ENCODE data around the gene FAM13A.
"Not testable (repeated sequence)": the region's sequence is repeated elsewhere in the genome, so short reads cannot be mapped to it uniquely, and the experiment has no call there.

The FAM13A gene

DNA sequence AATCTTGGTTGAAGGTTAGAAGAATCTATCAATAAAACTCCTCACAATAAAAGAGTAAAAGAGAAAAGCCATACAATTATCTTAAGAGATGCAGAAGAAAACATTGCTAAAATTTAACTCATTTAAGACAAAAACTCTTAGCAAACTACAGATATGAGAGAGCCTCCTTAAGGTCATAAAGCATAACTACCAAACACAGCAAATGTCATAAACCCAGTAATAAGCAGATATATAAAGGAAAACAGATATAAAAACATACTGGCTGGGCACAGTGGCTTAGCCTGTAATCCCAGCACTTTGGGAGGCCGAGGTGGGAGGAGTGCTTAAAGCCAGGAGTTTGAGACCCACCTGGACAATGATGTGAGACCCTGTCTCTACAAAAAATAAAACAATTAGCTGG is 165.3 kb downstream of the FAM13A start:
- DNase-seq = no peak

DNA sequence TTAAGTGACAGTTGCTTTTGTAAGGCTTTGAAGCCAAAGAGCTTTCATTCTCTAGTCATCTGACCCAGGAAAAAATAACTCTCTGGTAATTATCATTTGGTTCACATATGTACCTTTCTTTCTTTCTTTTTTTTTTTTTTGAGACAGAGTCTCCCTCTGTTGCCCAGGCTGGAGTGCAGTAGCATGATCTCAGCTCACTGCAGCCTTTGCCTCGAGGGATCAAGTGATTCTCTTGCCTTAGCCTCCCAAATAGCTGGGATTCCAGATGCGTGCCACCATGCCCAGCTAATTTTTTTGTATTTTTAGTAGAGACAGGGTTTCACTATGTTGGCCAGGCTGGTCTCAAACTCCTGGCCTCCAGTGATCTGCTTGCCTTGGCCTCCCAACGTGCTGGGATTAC is 169.6 kb downstream of the FAM13A start:
- not testable (repeated sequence) for DNase-seq

DNA sequence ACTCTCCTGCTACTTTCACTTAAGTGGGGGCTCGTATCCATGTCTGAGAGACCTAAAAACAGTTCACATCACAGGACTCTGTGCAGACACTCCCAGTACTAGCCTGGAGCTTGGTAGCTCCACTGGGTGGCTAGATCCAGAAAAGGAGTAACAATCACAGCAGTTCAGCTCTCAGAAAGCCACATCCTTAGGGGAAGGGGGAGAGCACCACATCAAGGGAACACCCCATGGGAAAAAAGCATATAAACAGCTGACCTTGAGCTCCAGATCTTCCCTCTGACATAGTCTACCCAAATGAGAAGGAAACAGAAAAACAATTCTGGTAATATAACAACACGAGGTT is 175.8 kb downstream of the FAM13A start:
- DNase-seq = no peak

DNA sequence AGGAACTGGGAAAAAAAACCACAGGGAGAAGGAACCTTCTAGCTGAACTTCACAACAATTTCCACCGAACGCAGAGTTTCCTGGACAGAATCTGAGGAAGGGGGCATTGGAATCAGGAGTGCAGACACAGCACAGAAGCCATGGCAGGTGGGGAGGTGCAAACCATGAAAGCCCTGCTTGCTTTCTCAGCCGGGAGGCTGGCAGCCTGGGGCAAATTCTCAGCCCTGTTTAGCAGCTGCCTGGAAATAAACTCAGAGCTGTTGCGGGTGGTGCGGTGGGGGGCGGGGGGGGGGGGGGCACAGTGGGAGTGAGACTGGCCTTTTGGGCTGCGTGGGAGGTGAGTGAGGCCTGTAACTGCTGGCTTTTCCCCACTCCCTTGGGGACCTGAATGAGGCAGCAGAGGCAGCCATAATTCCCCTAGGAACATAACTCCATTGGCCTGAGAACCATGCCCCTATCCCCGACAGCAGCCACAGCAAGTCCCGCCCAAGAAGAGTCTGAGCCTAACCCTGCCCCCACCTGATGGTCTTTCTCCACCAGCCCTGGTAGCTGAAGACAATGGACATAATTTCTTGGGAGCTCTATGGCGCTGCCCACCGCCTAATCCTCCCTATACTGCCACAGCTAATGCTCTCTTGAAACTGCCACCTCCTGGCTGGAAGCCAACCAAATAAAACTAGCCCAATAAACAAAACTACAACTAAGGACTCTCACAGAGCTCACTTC is 176.3 kb downstream of the FAM13A start:
- no peak for DNase-seq

- no peak for DNase-seq
Measured at GRCh38 chr4:88879991-88880390, 177.0 kb downstream of the FAM13A start.

- no peak for DNase-seq
Measured at GRCh38 chr4:88878642-88879041, 178.3 kb downstream of the FAM13A start.

- no peak for DNase-seq
Measured at GRCh38 chr4:88870428-88870827, 186.6 kb downstream of the FAM13A start.

- no peak for DNase-seq
Measured at GRCh38 chr4:88868510-88868909, 188.5 kb downstream of the FAM13A start.

DNA sequence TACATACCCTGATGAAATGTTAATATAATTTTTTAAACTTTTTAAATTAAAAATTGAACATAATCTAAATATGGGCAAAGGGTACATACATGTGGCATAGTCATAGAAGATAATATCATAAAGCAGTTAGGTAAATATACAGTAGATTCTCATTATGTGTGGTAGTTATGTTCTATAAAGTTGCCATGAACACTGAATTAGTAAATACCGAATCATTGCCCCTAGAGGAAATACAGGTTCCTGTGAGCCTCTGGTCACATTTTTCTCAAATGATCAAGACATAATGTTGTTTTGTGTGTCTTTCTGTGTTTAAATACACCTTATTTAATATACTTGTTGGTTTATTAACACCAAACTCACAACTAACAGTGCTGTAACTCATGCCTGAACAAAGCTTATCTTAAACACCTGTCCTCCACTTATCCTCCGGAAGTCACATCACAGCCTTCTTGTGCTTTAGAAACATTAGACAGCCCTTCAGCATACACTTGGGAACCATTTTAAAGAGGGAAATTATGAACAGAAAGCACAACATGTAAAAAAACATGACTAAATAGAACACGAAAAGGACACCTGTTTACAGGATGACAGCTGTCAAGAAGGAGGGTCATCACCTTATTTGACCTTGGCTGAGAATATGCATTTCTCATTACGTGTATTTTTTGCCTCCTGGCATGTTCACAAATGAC is 190.0 kb downstream of the FAM13A start:
- no peak for DNase-seq

DNA sequence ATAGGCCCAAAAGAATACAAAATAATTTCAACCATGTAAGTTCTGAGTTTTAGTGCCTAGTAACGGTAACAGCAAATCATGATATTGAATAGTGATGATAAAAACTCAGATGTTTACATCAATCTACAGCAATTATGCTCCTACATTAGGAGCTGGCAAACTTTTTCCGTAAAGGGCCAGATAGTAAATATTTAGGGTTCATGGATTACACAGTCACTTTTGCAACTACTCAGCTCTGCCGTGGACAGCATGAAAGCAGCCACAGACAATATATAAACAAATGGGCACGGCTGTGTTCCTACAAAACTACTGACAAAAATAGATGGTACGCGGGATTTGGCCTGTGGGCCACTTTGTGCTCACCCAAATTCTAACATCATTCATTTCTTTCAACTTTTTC is 191.5 kb downstream of the FAM13A start:
- no peak for DNase-seq

- DNase-seq = no peak
Measured at GRCh38 chr4:88865046-88865445, 191.9 kb downstream of the FAM13A start.

GRCh38 chr4:88860586-88860985 is 196.4 kb downstream of the FAM13A start:
- DNase-seq = no peak

DNA sequence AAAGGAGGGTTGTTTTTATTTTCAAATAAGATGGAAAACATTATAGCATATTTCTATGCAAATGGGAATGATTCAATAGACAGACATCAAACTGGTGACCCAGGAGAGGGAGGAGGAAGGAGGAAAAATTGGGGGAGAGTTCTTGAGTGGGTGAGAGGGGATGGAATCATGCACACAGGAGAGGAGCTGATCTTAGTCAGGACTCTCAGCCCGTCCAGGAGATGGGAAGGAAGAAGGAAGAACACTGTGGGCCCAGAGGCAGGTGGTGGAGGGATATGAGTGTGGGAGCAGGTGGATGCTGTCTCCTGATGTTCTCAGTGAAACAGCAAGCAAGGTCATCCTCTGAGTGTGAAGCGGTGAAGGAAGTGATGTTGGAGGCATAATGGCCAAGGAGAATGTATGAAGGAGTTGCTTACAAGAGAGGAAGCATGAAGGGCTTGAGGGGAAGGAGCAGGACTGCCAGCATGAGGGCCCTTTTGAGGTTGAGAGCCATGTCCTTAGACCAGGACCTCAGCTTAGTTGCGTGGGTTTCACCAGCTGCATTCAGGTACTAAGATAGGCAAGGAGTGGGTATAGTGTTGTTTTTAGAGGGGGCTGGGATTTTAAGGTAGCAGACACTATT is 197.7 kb downstream of the FAM13A start:
- DNase-seq = no peak

- DNase-seq = no peak
Measured at GRCh38 chr4:88858752-88859151, 198.2 kb downstream of the FAM13A start.

DNA sequence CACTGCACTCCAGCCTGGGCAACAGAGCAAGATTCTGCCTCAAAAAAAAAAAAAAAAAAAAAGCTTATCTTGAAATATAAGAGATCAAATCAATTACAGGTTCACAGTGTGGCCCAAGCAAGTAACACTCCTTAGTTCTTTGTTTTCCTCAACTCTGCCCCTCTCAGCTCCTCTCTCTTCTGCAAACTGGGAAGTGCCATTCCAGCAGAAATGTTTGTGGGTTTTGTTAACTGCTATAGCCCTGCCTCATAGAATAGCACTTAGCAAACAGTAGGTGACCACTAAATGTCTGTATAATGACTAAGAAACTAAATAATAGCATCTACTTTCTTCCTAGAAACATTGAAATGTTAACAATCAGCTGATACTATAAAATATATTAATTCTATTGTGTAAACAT is 199.4 kb downstream of the FAM13A start:
- no peak for DNase-seq

DNA sequence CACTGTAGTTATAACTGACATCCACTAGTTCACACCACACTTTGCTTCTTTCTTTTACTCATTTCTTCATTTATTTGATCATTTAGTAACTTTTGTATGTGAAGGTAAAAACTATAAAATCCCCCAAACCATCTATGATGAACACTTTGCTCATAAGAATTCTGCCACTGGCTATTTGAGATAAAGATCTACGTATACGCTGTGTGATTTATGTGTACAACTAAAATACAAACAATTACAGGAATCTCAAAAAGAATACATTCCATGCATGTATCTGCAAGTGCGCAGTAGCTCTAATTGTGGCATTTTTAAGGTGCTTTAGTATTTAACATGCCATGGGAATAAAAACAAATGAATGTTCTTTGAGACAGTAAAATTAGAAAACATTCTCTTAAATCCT is 202.5 kb downstream of the FAM13A start:
- no peak for DNase-seq

- not testable (repeated sequence) for DNase-seq
Measured at GRCh38 chr4:88853583-88853982, 203.4 kb downstream of the FAM13A start.

- DNase-seq = no peak
Measured at GRCh38 chr4:88846206-88846790, 210.7 kb downstream of the FAM13A start.

- DNase-seq = no peak
Measured at GRCh38 chr4:88843067-88843685, 213.8 kb downstream of the FAM13A start.

GRCh38 chr4:88841635-88842034 is 215.3 kb downstream of the FAM13A start:
- no peak for DNase-seq

GRCh38 chr4:88836216-88836615 is 220.8 kb downstream of the FAM13A start:
- DNase-seq = no peak

GRCh38 chr4:88831031-88831430 is 226.0 kb downstream of the FAM13A start:
- DNase-seq = no peak

GRCh38 chr4:88830598-88830997 is 226.4 kb downstream of the FAM13A start:
- DNase-seq = no peak

Data from activated naive CD4-positive, alpha-beta T cell treated with anti-CD3 and anti-CD28 coated beads, Interleukin-2, amount 50 U/mL, for 16 hours (primary cell).